GM12878 (cell line): Measurements from ENCODE around the gene RGP1.

Experiments used
- CBFB ChIP-seq: IDR thresholded peaks from 2 replicates; pipeline ENCODE4 v1.6.1; 2016; ENCODE audit warnings: antibody characterized with exemption, low read depth
- CEBPZ ChIP-seq: fragments of 150-350 bp; IDR thresholded peaks from 2 replicates; pipeline ENCODE4 v1.6.1; 2016; ENCODE audit warnings: low read depth, low read length
- CTCF ChIP-seq, 3 experiments: IDR thresholded peaks in 2 of 3; conservative IDR thresholded peaks in 1 of 3; 2 replicates each; pipeline ENCODE4 v1.5.1; 2011; ENCODE audit warnings: low read depth in 3 of 3, low read length in 3 of 3, mild to moderate bottlenecking in 3 of 3, control low read depth in 2 of 3, moderate library complexity in 2 of 3, inconsistent platforms in 1 of 3, mixed read lengths in 1 of 3; ENCODE audit not compliant: control insufficient read depth in 2 of 3, insufficient read depth in 1 of 3; ENCODE audit errors: extremely low read depth in 1 of 3
- ESRRA ChIP-seq: IDR thresholded peaks from 2 replicates; pipeline ENCODE4 v1.6.1; 2012; ENCODE audit warnings: mild to moderate bottlenecking, low read length, improper control_type of control experiment
- EZH2 ChIP-seq: IDR thresholded peaks from 2 replicates; pipeline ENCODE4 v1.6.1; 2012; ENCODE audit warnings: low read depth, mild to moderate bottlenecking, control low read depth, inconsistent platforms, low read length, borderline replicate concordance; ENCODE audit not compliant: control insufficient read depth
- MXI1 ChIP-seq: fragments of 150-350 bp; IDR thresholded peaks from 2 replicates; pipeline ENCODE4 v1.6.1; 2011; ENCODE audit warnings: low read depth, mild to moderate bottlenecking, inconsistent platforms, low read length, improper control_type of control experiment
- POLR2A ChIP-seq: IDR thresholded peaks from 2 replicates; pipeline ENCODE4 v1.6.1; 2011; ENCODE audit warnings: low read depth, mild to moderate bottlenecking, low read length
- RAD21 ChIP-seq: IDR thresholded peaks from 2 replicates; pipeline ENCODE4 v1.6.1; 2011; ENCODE audit warnings: mild to moderate bottlenecking, low read depth, low read length, moderate library complexity; ENCODE audit not compliant: insufficient read depth
- TCF3 ChIP-seq: IDR thresholded peaks from 2 replicates; pipeline ENCODE4 v1.6.1; 2012; ENCODE audit warnings: low read depth, mild to moderate bottlenecking, low read length, borderline replicate concordance; ENCODE audit not compliant: insufficient read depth
- USF2 ChIP-seq: IDR thresholded peaks from 2 replicates; pipeline ENCODE4 v1.6.1; 2011; ENCODE audit warnings: low read depth, low read length, improper control_type of control experiment, borderline replicate concordance
- ZNF274 ChIP-seq: IDR thresholded peaks from one replicate; pipeline ENCODE4 v1.8.0; 2011; ENCODE audit not compliant: insufficient read length, insufficient read depth

- TF ChIP-seq TCF3: no peak
- TF ChIP-seq ESRRA: no peak
- TF ChIP-seq CTCF (IDR thresholded peaks at IDR 0.05 in 2 of 3, conservative IDR thresholded peaks at IDR 0.05 in 1 of 3; ENCODE audit: control insufficient read depth in 2 of 3, extremely low read depth in 1 of 3, insufficient read depth in 1 of 3, low read depth in 3 of 3, low read length in 3 of 3): no peak
- TF ChIP-seq CBFB: no peak
- no peak for TF ChIP-seq ZNF274
- no peak for TF ChIP-seq MXI1
- no peak for TF ChIP-seq EZH2
- no peak for TF ChIP-seq USF2
- TF ChIP-seq POLR2A: no peak
- TF ChIP-seq CEBPZ: no peak
- no peak for TF ChIP-seq RAD21
These were observed 9.5 kb downstream of the RGP1 start for GRCh38 chr9:35758475-35759050.
